MCF 10A (cell line): ENCODE measurements around the gene CAMTA1. TPM values are rescaled to one million over a fixed set of nuclear protein-coding genes. Genes with fewer than 3 reads are reported as not detected.

ENCODE experiments used
- BruUV-seq: library from RNA; stranded (reverse); fragments of 400-500 nt; replicated peaks from 2 replicates; lab custom pipeline; 2021; lab: Mats Ljungman, UMichigan
- CTCF ChIA-PET: fragments of 300-600 bp; sonication (Branson Sonifier 250); formaldehyde crosslinking; extraction: SDS; loops from one replicate; lab custom pipeline; 2021; ENCODE audit warnings: antibody characterized with exemption, inconsistent platforms; lab: Yijun Ruan, JAX
- POLR2A ChIA-PET: fragments of 300-600, 350-650 bp; sonication (Branson Sonifier 250); formaldehyde crosslinking; extraction: SDS; loops from one replicate; lab custom pipeline; 2020; ENCODE audit warnings: antibody characterized with exemption, inconsistent platforms; lab: Yijun Ruan, JAX
- DNase-seq: peaks from one replicate; pipeline ENCODE4 v3.0.0-alpha.2; 2018; ENCODE audit not compliant: unreplicated experiment
- H3K27ac Mint-ChIP-seq: one replicate; pipeline ENCODE4 v1.8.0; 2022; ENCODE audit warnings: mild to moderate bottlenecking, low read depth, mixed read lengths; ENCODE audit not compliant: unreplicated experiment
- H3K27me3 Mint-ChIP-seq: one replicate; pipeline ENCODE4 v1.8.0; 2022; ENCODE audit warnings: mixed read lengths; ENCODE audit not compliant: insufficient read depth, unreplicated experiment
- H3K36me3 Mint-ChIP-seq: one replicate; pipeline ENCODE4 v1.8.0; 2022; ENCODE audit warnings: mild to moderate bottlenecking, moderate library complexity, mixed read lengths; ENCODE audit not compliant: insufficient read depth, unreplicated experiment
- H3K4me1 Mint-ChIP-seq: one replicate; pipeline ENCODE4 v1.8.0; 2022; ENCODE audit warnings: mixed read lengths; ENCODE audit not compliant: insufficient read depth, unreplicated experiment
- H3K4me3 Mint-ChIP-seq: one replicate; pipeline ENCODE4 v1.8.0; 2022; ENCODE audit warnings: mild to moderate bottlenecking, moderate library complexity, mixed read lengths; ENCODE audit not compliant: unreplicated experiment
- H3K9me3 Mint-ChIP-seq: one replicate; pipeline ENCODE4 v1.8.0; 2022; ENCODE audit warnings: mixed read lengths; ENCODE audit not compliant: unreplicated experiment
- intact Hi-C: fragments of 100-400 bp; cut with micrococcal nuclease; formaldehyde crosslinking; loops from 2 replicates; pipeline ENCODE4 v1.14.1; 2022
- total RNA-seq: library from RNA; stranded (reverse); gene quantifications from 2 replicates; pipeline ENCODE4 v1.2.3, GENCODE V29; 2022
- TF ChIP-seq, protein P1 (sequence below): fragments of 200-600 bp; IDR thresholded peaks from one replicate; pipeline ENCODE4 v1.8.0; 2022; ENCODE audit warnings: antibody characterized with exemption, mild to moderate bottlenecking; ENCODE audit not compliant: unreplicated experiment

CAMTA1 gene
- total RNA-seq, 1 experiment from 2014 or later = 74.1 TPM

DNA sequence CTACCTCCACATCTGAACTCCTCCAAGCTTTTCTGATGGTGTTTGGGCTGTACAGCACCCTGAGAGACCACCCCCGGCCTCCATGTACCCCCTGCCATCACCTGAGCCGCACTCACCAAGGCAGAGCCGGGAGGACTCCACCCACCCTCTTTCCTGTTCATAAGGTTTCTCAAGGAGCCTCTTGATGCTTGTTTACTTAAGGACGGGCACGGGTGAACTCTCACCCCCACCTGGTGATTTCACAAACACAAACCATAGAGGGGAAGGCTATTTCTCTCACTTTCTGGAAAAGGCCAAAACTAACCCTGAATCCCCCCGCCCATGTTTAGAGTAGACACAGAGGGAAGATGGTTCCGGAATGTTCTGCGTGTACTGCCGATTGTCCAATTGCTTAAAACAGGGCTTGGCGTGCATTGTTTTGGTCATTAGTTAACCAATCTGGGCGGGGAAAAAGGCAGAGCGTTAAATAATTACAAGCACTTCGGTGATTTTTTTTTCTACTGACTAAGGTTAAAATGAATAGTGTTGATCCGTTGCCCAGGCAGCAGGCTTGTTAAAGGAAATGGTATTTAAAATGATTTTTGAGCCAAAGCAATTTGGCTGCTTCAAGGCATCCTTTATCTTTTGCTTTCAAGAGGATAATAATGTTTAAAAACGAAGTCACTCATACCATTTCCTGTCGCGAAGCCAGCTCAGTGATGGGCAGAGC is 706.0 kb downstream of the CAMTA1 start:
- ChIA-PET POLR2A (no interaction called here), CTCF (no interaction called here)
- no TSS peak for BruUV-seq
- no peak for DNase-seq
- Mint-ChIP-seq H3K27me3 (no peaks in the 10 kb centered on the region), H3K9me3 (peaks cover 7% of the 10 kb centered on the region), H3K27ac (no peak overlapping the region), H3K4me3 (no peak overlapping the region), H3K4me1 (peaks cover 11% of the 10 kb centered on the region), H3K36me3 (no peaks in the 10 kb centered on the region)
- intact Hi-C loops = no loop called here
- TF ChIP-seq, protein P1, sequence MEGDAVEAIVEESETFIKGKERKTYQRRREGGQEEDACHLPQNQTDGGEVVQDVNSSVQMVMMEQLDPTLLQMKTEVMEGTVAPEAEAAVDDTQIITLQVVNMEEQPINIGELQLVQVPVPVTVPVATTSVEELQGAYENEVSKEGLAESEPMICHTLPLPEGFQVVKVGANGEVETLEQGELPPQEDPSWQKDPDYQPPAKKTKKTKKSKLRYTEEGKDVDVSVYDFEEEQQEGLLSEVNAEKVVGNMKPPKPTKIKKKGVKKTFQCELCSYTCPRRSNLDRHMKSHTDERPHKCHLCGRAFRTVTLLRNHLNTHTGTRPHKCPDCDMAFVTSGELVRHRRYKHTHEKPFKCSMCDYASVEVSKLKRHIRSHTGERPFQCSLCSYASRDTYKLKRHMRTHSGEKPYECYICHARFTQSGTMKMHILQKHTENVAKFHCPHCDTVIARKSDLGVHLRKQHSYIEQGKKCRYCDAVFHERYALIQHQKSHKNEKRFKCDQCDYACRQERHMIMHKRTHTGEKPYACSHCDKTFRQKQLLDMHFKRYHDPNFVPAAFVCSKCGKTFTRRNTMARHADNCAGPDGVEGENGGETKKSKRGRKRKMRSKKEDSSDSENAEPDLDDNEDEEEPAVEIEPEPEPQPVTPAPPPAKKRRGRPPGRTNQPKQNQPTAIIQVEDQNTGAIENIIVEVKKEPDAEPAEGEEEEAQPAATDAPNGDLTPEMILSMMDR = no peak

DNA sequence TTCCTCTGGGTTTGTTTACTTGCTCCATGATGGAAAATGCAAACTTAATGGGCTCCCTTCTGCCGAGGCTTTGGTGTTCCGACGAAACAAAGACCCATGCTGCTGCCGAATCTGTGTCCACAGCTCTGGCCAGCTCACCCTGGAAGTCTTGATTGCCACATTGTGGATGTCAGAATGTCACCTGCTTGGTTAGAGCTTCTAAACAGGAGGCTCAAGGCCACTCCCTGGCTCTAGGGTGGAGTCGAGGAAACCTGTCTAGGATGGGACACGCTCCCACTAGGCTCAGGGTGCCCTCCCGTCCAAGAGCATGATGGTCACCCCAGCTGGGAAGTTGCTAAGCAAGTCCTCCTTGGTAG is 706.5 kb downstream of the CAMTA1 start:
- Mint-ChIP-seq H3K9me3 (peaks cover 7% of the 10 kb centered on the region), H3K36me3 (no peaks in the 10 kb centered on the region), H3K4me1 (peaks cover 11% of the 10 kb centered on the region), H3K4me3 (no peak overlapping the region), H3K27ac (no peak overlapping the region), H3K27me3 (no peaks in the 10 kb centered on the region)
- TF ChIP-seq, protein P1 = no peak
- BruUV-seq = no TSS peak
- DNase-seq = no peak
- POLR2A ChIA-PET = no interaction called here
- intact Hi-C loops = no loop called here
- CTCF ChIA-PET = no interaction called here

DNA sequence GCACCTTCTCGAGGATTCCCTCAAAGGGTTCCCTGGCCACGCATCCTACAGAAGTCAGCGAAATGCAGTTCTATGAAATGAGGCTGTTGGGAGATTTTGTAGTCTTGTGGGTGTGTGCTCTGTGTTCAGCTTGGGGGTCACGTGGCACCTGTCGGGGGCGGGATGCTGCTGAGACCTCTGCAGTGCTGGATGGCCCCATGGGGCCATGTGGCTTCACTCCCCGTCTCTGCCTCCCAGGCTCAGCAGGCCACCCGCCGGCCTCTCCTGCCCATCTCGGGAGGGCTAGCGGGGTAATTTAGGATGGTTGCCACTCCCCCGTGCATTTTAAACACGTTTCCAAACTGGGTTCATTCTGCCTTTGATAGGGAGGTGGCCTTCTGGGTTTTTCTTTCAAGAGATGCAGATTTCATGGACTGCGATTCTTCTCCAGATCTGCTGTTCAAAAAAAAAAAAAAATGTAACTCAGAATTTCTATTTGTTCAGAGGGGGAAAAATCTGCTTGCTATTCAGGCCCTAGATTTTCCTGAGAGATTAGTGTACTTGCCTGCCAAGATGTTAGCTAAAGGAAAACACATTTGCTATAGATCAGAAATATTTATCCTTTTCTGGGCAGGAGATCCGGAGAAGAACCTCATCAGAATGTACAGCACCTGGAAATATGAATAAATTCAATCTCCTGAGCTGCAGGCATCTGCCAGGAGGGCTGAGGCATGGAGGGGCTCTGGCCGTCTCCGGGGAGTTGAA is 708.6 kb downstream of the CAMTA1 start:
- no TSS peak for BruUV-seq

DNA sequence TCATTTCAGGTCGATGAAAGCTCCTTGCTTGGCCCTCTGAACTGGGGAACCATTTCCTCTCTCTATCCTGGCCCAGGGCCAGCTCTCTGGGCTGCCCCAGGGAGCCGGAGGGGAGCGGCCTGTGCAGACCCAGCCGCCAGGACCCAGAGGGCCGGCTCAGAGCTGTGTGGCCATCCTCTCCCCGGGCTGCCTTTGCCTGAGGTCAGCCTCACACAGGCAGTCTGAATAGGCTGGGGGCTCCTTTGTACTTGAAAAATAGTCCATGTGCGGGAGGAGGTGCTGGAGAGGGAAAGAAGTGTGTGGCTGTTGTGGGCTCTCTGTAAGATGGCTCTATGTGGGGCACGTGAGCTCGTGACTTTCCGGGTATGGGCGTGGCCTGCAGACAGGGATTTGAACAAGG is 710.7 kb downstream of the CAMTA1 start:
- H3K4me3 Mint-ChIP-seq = no peak overlapping the region
- no peak for DNase-seq
- no TSS peak for BruUV-seq
- no peaks in the 10 kb centered on the region for H3K36me3 Mint-ChIP-seq
- H3K4me1 Mint-ChIP-seq = peaks cover 8% of the 10 kb centered on the region
- POLR2A ChIA-PET = no interaction called here
- CTCF ChIA-PET = no interaction called here
- no peaks in the 10 kb centered on the region for H3K27me3 Mint-ChIP-seq
- H3K9me3 Mint-ChIP-seq = peaks cover 7% of the 10 kb centered on the region
- intact Hi-C loops = no loop called here
- TF ChIP-seq, protein P1 = no peak
- H3K27ac Mint-ChIP-seq = no peak overlapping the region

More for the DNA sequence above, 708.6 kb downstream of the CAMTA1 start:
- H3K4me3 Mint-ChIP-seq = no peak overlapping the region
- H3K36me3 Mint-ChIP-seq = no peaks in the 10 kb centered on the region
- no peak for DNase-seq
- no peak overlapping the region for H3K27ac Mint-ChIP-seq
- H3K9me3 Mint-ChIP-seq = peaks cover 7% of the 10 kb centered on the region
- H3K4me1 Mint-ChIP-seq = peaks cover 11% of the 10 kb centered on the region
- TF ChIP-seq, protein P1 = no peak
- intact Hi-C loops = no loop called here
- POLR2A ChIA-PET = no interaction called here
- CTCF ChIA-PET = interaction anchor here (0.7 kb wide), 1 partner anchor 38 kb away, joined by 3 read pairs; no protein-coding TSS in a partner anchor
- H3K27me3 Mint-ChIP-seq = no peaks in the 10 kb centered on the region
